Stimulated activated CD4-positive, alpha-beta T cell treated with anti-CD3 and anti-CD28 coated beads, TNF-alpha, amount 100 ng/mL, for 48 hours (primary cell): ENCODE data around the gene PMIS2.
"Not testable (repeated sequence)": the region's sequence is repeated elsewhere in the genome, so short reads cannot be mapped to it uniquely, and the experiment has no call there.

ENCODE experiments used
- DNase-seq, 3 donors: peaks; one replicate each; pipeline ENCODE4 v3.0.0-alpha.2; 2020; ENCODE audit warnings: low read depth in 3 of 3

PMIS2 gene

DNA sequence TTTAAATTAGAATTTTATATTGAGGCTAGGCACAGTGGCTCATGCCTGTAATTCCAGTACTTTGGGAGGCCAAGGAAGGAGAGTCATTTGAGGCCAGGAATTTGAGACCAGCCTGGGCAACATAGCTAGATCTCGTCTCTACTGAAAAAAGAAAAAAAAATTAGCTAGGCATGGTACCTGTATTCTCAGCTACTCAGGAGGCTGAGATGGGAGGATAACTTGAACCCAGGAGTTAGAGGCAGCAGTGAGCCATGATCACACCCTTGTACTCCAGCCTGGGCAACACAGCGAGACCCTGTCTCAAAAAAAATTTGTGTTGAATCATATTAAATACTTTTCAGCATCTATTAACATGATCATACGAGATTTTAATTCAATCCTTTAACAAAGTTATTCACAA is 4.9 kb downstream of the PMIS2 start:
- DNase-seq: no peak

DNA sequence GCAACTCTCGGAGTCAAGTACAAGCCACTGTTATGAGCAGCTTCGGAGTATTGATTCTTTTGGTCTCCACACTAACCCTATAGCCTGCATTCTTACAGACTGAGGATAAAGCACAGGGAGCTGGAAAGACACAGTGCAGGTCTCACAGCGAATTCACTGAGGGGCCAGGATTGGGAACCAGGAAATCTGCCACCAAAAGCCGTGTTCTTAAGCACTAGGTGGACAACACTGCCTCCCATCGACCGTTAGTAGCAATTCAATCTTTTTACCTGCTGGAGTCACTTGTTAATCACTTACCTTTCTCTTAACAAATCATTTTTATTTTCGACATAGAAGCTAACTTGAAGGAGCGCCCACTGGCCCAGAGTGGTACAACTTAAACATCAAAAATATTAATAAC is 6.3 kb downstream of the PMIS2 start:
- DNase-seq: no peak

- DNase-seq: not testable (repeated sequence)
These were observed 9.1 kb downstream of the PMIS2 start for GRCh38 chr19:35595026-35595425.

- DNase-seq: no peak
These were observed 10.0 kb downstream of the PMIS2 start for GRCh38 chr19:35595928-35596327.

- DNase-seq: no peak
These were observed 10.5 kb downstream of the PMIS2 start for GRCh38 chr19:35596366-35596999.

- no peak for DNase-seq
These were observed 16.0 kb downstream of the PMIS2 start for GRCh38 chr19:35601971-35602370.

DNA sequence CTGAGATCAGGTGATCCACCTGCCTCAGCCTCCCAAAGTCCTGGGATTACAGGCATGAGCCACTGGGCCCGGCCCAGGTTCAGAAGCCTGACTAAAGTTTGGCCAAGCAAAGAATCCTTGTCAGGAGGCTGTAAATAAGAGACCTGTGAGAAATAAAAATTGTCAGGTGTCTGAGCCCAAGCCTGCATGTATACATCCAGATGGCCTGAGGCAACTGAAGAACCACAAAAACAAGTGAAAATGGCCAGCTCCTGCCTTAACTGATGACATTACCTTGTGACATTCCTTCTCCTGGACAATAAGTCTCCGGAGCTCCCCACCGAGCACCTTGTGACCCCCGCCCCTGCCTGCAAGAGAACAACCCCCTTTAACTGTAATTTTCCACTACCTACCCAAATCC is 18.5 kb downstream of the PMIS2 start:
- not testable (repeated sequence) for DNase-seq

- DNase-seq: not testable (repeated sequence)
These were observed 21.2 kb downstream of the PMIS2 start for GRCh38 chr19:35607170-35607569.

DNA sequence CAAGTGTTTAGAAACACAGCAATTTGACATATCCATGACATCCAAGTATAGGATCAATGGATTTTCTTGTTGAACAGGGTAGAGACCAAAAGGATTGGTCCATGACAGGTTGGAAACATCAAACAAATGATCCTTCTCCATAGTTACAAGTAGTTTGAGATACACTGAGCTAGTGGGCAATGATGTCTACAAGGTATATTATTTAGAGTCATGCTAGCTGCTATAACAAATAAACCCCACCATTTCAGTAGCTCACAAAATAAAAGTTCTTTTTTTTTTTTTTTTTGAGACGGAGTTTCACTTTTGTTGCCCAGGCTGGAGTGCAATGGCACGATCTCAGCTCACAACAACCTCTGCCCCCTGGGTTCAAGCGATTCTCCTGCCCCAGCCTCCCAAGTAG is 21.7 kb downstream of the PMIS2 start:
- no peak for DNase-seq

DNA sequence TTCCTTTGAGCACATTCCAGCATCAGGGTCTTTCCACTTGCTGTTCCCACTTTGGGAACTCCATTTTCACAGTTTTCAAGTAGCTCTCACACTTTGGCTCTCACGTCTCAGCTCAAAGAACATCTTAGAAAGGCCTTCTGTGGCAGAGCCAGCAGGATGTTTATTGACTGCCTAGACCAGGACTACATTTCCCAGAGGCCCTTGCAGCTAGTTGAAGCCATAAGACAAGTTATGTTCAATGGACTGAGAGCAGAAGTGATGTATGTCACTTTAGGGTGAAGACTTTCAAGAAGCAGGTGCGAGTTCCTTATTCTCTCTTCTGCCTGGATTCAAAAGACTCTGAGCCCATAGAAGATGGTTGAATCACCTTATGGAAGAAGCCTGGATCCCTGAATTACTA is 22.3 kb downstream of the PMIS2 start:
- DNase-seq: no peak

GRCh38 chr19:35609851-35610353 is 23.9 kb downstream of the PMIS2 start:
- DNase-seq: no peak

- DNase-seq: no peak
These were observed 26.2 kb downstream of the PMIS2 start for GRCh38 chr19:35612224-35612558.

- peak; percentile 88 to 96 (median 92) for DNase-seq
These were observed 26.8 kb downstream of the PMIS2 start, which contains the start of gene HAUS5 for GRCh38 chr19:35612559-35613321. Gene HAUS5, plus strand, starts transcription at chr19:35612735. Its CDS starts 60 bp downstream, at chr19:35612795.

DNA sequence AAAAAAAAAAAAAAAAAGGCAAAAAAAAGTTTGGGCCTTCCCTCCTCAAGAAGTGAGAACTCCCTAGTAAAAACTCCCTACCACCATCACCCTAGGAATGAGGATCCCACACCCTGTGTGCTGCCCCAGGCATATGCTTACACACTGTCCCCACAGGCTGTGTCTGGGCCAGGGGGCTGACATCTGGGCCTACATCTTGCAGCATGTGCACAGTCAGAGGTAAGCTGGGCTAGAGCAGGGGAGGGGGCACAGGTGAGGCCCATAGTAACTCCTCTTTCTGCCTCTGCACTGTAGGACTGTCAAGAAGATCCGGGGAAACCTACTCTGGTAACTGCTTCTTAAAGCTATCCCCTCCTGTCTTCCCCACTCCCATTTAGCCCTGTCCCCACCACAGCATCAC is 27.6 kb downstream of the PMIS2 start:
- no peak for DNase-seq

DNA sequence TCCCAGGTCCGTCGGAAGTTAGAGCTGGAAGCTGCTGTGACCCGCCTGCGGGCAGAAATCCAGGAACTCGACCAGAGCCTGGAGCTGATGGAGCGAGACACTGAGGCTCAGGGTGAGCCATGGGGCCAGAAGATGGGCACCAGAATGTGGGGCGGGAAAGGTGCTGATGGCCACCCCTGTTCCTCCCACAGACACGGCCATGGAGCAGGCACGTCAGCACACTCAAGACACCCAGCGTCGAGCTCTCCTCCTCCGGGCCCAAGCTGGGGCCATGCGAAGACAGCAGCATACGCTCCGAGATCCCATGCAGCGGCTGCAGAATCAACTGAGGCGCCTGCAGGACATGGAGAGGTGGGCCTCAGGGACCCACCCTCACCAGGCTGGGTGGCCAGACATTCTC is 29.1 kb downstream of the PMIS2 start:
- DNase-seq: no peak

GRCh38 chr19:35618857-35619256 is 32.9 kb downstream of the PMIS2 start:
- no peak for DNase-seq

DNA sequence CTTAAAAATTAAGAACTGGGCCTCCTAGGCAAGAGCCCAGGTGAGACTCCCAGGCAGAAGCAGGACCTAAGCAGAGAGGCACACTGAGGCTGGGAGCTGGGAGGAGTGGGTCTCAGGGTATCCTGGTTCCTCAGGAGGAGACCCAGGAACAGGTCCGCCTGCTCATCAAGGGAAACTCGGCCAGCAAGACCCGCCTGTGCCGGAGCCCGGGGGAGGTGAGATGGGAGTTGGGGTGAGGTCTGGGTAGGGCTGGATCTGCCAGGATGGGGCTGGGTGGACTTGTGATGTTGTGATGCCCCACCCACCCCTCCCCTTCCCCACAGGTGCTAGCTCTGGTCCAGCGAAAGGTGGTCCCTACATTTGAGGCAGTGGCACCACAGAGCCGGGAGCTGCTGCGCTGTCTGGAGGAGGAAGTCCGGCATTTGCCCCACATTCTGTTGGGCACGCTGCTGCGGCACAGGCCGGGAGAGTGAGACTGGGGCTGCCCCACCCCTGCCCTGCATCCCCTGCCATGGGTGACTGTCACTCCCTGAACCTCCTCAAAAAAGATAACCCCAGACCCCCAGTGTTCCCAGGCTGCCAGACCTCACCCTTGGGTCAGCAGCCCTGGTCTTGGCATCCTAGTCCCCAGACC is 33.4 kb downstream of the PMIS2 start:
- DNase-seq: no peak

DNA sequence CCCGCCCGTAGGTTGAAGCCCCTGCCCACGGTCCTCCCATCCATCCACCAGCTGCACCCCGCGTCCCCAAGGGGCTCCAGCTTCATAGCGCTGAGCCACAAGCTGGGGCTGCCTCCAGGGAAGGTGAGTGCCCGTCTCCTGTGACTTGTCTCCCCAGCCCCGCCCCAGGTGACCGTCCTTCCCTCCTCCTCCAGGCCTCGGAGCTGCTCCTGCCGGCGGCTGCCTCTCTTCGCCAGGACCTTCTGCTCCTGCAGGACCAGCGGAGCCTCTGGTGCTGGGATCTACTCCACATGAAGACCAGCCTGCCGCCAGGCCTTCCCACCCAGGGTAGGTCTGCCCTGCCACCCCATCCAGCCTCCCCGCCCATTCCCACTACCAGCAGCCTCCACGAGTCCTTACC is 34.0 kb downstream of the PMIS2 start:
- DNase-seq: no peak

DNA sequence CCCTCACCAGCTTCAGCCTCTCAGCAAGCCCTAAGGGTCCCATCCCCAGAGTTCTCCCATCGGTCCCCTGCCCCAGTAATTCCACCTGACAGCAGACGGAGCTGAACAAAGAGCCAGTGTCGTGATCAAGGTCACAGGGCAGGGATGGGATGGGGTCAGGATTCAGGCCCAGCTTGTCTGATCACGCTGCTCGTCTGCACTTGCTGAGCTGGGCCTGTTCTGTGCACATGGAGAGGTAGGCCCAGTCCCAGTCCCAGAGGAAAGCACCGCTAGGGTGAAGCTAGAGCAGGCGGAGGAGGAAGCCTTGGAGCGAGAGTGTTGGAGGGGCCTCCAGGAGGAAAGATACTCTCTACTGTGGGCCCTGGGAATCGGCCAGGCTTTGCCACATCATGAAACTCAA is 35.7 kb downstream of the PMIS2 start:
- no peak for DNase-seq

DNA sequence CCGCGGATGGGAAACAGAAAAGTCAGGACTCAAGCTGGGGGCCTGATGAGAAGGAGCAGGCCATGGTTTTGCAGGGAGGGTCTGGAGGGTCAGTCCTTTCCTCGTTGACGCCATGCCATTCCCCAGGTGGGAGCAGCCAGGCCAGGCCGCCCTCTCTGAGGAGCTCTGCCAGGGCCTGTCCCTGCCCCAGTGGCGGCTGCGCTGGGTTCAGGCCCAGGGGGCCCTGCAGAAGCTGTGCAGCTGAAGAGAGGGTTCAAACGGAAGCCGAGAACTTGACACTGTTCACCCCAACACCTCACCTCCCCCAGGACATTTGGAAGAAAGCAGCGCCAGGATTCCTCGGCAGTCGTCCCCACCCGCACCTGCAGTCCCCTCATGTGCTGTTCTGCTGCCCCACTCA is 36.8 kb downstream of the PMIS2 start:
- no peak for DNase-seq

- DNase-seq: no peak
These were observed 37.5 kb downstream of the PMIS2 start for GRCh38 chr19:35623327-35624010.

DNA sequence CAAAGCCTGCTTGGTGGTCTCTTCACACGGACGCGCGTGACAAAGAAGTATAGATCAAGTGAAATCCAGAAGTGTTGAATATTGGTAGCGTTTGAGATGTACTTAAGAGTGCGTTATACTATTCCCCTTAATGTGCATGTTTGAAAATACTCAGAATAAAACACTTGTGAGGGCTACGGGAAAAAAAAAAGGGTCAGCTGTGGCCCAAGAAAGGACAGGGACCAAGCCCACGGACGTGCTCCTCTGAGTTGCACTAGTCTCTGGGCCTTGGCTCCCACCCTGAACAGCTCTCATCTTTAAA is 42.2 kb downstream of the PMIS2 start:
- no peak for DNase-seq
